Eye (tissue), 1 donor: ENCODE data around the gene SEPHS2.

Experiments
- DNase-seq: peaks from one replicate; pipeline ENCODE4 v3.0.0-alpha.2; 2015

SEPHS2 gene

DNA sequence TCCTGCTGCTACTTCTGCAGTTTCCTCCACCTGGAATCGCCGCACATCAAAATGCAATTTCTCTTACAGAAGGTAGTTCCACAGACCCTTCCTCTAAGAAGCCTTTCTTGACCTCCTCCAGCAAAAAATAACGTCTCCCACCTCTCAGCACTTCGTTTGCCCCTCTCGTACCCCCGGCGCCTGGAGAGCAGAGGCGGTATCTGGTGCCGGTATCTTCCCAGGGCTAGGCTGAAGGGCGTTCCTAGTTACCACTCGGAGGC lies 16.3 kb downstream of the SEPHS2 start:
- DNase-seq: no peak

DNA sequence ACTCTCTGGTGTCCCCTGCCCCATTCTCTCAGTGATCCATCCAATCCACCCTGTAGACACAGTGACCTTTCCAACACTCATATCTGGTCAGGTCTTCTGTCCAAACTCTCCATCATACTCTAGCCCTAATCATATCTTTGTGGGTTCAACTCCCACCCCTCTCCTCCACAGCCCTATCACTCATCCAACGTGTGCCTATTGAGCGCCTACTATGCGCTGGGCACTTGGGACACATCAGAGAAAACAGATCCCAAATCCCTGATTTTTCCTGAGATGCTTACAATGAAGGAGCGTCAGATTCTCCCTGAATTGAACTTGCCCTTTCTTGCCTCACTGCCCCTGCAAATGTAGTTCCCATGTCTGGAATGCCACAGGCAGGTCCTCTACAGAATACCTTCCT lies 17.6 kb downstream of the SEPHS2 start:
- DNase-seq: no peak

- no peak for DNase-seq
Measured at GRCh38 chr16:30421010-30421409, 24.7 kb downstream of the SEPHS2 start.

- DNase-seq: no peak
Measured at GRCh38 chr16:30418350-30419181, 27.1 kb downstream of the SEPHS2 start.

- DNase-seq: peak; percentile 96
Measured at GRCh38 chr16:30417529-30418349, 27.9 kb downstream of the SEPHS2 start.

DNA sequence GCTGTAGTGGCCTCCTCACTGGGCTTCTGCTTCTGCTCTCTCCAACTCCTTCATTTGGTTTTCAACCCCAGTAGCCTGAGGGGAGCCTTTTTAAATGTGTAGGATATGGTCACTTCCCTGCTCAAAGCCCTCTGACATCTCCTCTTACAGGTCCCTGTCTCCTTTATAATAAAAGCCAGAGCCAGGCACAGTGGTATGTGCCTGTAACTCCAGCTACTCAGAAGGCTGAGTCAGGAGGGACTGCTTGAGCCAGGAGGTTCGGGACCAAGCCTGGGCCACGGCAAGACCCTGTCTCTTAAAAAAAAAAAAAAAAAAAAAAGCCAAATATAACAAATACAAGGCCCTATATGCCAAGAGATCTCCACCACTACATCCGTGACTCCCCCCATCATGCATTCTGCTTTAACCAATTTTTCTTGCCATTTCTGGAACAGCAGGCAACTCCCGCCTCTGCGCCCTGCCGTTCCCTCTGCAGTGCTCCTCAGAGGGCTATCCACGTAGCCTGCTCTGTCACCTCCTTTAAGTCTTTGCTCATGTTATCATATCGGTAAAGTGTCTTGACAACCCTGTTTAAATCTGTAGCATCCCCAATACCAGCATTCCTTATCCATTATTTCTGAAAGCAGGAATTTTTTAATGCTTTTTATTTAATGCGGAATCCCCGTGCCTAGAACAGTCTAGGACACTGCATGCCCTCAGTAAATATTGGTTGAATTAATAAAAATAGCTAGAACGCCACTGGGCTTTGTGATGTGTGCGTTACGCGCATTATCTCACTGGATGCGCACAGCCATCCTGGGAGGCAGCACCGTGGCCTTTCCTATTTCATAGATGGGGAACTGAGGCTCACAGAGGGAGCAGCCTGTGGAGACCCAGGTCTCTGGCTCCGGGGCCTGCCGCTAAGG lies 28.8 kb downstream of the SEPHS2 start:
- peak; percentile 60 for DNase-seq

DNA sequence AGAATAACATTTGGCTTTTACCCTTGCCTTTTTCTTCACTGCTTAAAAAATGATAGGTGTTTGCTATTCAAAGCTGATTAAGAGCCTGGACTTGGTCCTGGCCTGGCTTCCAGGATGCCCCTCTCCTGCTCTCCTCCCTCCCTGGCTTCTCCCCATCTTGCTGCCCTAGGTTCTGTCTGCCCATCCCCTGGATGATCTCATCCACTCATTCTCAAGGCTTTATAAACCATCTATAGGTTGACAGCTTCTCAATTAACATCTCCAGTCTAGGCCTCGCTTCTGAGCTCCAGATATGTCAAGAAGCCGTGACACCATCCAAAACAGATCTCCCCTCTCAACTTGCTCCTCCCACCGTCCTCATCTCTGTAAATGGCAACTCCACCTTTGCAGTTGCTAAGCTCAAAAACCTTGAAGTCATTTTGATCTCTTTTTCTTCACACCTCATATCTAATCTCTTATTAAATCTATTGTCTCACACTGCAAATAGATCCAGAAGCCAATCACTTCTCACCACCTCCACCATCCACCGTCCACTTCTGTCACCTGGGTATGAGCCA lies 29.5 kb downstream of the SEPHS2 start:
- DNase-seq: no peak

- DNase-seq: no peak
Measured at GRCh38 chr16:30414159-30414558, 31.5 kb downstream of the SEPHS2 start.

- no peak for DNase-seq
Measured at GRCh38 chr16:30413112-30413806, 32.4 kb downstream of the SEPHS2 start.

DNA sequence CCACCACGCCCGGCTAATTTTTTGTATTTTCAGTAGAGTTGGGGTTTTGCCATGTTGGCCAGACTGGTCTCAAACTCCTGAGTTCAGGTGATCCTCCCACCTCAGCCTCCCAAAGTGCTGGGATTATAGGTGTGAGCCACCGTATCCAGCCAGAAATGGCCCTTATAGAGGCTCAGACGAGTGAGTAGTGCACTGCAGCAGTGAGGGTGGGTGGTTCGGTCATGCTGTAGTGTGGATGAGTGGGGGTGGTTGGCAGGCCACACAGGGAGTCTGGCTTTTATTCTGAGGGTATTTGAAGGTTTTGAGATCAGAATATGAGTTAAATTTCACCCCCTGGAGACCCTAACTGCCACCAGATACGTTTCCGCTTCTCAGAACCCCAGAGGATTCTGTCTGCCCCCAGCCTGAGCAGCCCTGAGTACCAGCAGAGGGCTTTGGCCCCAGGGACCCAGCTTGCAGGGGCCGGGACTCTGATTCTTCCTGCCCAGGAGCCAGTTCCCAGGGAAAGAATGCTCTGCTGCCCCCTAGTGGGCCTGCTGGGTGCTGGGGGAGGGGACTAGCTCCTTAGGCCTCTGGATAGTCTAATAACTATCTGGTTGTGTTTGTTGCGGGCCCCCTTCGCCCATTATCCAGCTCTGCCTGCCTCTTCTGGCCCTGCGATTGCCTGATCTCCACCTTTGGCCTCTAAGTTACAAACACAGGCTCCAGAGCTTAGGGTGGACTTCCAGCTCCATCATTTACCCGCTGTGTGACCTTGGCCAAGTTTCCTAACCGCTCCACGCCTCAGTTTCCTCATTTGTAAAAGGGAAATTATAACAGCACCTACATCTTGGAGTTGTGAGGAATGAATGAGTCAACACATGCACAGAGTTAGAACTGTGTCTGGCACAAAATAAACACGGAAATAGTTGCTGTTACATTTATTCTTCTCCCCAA lies 36.3 kb downstream of the SEPHS2 start:
- peak; percentile 97 for DNase-seq

DNA sequence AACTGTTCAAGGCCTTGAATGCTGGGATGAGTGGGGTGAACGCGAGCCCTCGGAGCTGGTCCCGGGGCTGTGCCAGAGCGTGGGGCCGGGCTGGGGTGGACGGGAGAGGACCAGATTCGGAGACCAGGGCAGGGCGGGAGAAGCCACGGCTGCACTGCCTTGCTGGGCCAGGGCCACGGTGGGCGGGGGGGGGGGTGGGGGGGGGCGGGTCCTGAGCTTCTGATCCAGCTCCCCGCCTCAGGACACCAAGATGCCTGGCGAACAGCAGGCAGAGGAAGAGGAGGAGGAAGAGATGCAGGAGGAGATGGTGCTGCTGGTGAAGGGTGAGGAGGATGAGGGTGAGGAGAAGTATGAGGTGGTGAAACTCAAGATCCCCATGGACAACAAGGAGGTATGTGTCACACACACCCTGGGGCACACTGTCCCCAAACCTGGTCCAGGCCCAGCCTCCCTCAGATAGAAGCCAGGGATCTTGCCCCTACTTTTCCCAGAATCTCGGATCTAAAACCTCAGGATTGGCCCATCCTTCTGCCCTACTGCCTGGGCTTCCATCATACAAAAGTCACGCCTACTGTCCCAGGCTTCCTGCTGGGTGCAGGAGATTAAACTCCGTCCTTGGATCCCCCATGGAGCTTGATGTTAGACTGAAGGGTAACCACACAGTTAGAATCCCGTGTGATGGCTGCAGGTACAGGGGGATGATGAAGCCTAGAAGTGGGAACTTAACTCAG lies 37.7 kb downstream of the SEPHS2 start:
- DNase-seq: no peak

GRCh38 chr16:30407102-30407803 lies 38.4 kb downstream of the SEPHS2 start, which contains the start of gene ZNF771:
Gene ZNF771 (plus strand): TSS chr16:30407606. CDS start chr16:30408054, 448 bp downstream.
- DNase-seq: peak; percentile 96

DNA sequence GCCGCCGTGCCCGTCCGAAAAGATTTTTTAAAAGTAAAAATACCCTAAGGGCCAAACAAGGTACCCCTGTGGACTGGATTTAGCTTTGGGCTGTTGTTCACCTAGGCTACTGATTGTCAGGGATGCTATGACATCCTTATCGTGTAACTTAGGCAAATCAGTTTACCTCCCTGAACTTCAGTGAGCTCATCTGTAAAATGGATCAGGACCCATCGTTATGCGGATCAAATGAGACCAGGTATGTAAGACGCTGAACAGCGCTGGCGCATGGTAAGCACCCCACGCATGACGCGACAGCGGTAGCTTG lies 38.9 kb downstream of the SEPHS2 start:
- DNase-seq: no peak

- no peak for DNase-seq
Measured at GRCh38 chr16:30401768-30402425, 43.8 kb downstream of the SEPHS2 start.

- DNase-seq: no peak
Measured at GRCh38 chr16:30399435-30400186, 46.1 kb downstream of the SEPHS2 start.

DNA sequence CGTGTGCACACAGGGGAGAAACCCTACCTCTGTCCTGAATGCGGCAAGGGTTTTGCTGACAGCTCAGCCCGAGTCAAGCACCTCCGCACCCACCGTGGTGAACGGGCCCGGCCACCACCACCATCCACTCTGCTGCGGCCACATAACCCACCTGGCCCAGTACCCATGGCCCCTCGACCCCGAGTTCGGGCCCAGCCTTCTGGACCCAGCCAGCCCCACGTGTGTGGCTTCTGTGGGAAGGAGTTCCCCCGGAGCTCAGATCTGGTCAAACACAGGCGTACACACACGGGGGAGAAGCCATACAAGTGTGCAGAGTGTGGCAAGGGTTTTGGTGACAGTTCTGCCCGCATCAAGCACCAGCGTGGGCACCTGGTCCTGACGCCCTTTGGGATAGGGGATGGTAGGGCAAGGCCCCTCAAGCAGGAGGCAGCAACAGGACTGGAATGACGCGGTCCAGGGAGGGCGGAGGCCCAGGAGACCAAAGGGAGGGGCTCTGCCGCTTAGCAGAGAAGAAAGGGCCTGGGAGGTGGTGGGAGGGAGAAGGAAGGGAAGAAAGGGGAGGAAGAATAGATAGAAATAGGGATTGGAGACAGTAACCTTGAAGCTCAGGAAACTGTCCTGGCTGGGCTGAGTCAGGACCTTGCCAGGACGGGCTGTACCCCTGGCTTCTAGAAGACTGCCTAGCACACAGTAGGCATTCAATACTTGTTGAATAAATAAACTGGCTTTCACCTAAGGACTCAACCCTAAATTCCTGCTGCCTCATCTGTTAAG lies 46.8 kb downstream of the SEPHS2 start:
- DNase-seq: no peak

DNA sequence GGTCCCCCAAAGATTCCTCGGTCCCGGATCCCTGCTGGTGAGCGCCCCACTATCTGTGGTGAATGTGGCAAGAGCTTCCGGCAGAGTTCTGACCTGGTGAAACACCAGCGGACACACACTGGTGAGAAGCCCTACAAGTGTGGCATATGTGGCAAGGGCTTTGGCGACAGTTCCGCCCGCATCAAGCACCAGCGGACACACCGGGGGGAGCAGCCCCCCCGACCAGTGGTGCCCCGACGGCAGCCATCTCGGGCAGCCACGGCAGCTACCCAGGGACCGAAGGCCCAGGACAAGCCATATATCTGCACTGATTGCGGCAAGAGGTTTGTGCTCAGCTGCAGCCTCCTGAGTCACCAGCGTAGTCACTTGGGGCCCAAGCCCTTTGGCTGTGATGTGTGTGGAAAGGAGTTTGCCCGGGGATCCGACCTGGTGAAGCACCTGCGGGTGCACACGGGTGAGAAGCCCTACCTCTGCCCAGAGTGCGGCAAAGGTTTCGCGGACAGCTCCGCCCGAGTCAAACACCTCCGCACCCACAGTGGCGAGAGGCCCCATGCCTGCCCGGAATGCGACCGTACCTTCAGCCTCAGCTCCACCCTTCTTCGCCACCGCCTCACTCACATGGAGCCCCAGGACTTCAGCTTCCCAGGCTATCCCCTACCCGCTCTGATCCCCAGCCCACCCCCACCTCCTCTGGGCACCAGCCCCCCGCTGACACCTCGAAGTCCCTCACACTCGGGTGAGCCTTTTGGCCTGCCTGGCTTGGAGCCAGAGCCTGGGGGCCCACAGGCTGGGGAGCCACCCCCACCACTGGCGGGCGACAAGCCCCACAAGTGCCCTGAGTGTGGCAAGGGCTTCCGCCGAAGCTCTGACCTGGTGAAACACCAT lies 47.7 kb downstream of the SEPHS2 start:
- no peak for DNase-seq
